Spleen (tissue), 7 donors: ENCODE measurements around the gene PITPNM2.

Experiments used
- CTCF ChIP-seq, 11 experiments: fragments of 200-600 bp in 7 of 11; fragments of 450-650 bp in 4 of 11; sonication (generic) in 4 of 11; IDR thresholded peaks in 8 of 11; conservative IDR thresholded peaks in 3 of 11; 1 replicate in 7 of 11; 2 replicates in 4 of 11; pipeline versions ENCODE4 v1.4.0 to v1.8.0; 2016 to 2021; ENCODE audit warnings: antibody characterized with exemption in 11 of 11, inconsistent platforms in 4 of 11, mild to moderate bottlenecking in 1 of 11
- POLR2A ChIP-seq, 3 donors: fragments of 450-650 bp; IDR thresholded peaks; one replicate each; pipeline ENCODE4 v1.5.1; 2017; ENCODE audit warnings: antibody characterized with exemption in 3 of 3, mild to moderate bottlenecking in 1 of 3
- donor health status: DM: no; HTN: no; CAD: no; lungs with moderate emphysema.
- donor health status: DM: no; HTN: no; CAD: no.
- donor health status: DM: no; HTN: no; CAD: no.

- TF ChIP-seq POLR2A (IDR thresholded peaks at IDR 0.05), result no peak
- TF ChIP-seq CTCF (IDR thresholded peaks at IDR 0.05 in 8 of 11, conservative IDR thresholded peaks at IDR 0.05 in 3 of 11), result no peak
Observed at GRCh38 chr12:123102781-123103503, 47.9 kb downstream of the PITPNM2 start.
